ENCODE measurements around the gene LAMC1.

The LAMC1 gene

DNA sequence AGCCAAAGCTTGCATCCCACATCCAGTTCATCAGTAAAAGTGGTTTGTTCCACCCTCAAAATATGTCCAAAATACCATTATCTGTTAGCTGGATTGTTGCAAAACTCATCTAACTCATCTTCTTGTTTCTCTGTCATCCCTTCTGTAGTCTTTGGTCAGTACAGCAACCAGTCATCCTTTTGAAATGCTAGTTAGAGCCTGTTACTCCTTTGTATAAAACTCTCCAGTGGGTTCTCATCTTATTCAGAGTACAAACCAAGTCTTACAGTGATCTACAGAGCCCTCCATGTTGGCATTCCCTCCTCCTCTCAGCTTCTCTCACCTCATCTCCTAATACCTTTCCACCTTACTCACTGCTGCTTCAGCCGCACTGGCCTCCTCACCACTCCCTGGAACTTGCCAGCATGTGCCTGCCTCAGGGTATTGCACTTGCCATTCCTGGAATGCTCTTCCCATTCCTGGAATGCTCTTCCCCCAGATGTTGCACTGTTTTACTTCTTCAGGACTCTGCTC lies 70.6 kb downstream of the LAMC1 start (continued):
- TF ChIP-seq, protein P1, sequence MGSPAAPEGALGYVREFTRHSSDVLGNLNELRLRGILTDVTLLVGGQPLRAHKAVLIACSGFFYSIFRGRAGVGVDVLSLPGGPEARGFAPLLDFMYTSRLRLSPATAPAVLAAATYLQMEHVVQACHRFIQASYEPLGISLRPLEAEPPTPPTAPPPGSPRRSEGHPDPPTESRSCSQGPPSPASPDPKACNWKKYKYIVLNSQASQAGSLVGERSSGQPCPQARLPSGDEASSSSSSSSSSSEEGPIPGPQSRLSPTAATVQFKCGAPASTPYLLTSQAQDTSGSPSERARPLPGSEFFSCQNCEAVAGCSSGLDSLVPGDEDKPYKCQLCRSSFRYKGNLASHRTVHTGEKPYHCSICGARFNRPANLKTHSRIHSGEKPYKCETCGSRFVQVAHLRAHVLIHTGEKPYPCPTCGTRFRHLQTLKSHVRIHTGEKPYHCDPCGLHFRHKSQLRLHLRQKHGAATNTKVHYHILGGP (tag by site-specific recombination; IDR thresholded peaks at IDR 0.05): peak; percentile 100
- no peak for TF ChIP-seq ZFP37 (tag by site-specific recombination; IDR thresholded peaks at IDR 0.05)
- no peak for TF ChIP-seq ZNF76 (tag by site-specific recombination; IDR thresholded peaks at IDR 0.05; ENCODE audit: borderline replicate concordance, low read depth)

DNA sequence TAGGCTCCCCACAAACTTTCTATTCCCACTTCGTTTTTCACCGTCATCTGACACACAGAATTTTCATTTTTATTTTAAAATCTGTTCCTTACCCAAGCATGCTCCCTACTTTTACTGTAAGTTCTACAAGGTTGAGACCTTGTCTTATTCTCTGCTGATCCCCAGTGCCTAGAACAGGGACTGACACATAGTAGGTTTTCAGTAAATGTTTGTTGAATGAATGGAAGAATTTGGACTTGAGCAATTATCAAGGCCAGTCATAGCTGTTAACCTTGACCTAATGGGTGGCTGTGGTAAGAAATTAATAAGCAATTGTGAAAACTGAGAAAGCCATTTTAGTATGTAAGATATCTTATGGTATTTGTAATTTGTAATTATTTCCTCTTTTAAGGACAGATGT lies 71.1 kb downstream of the LAMC1 start:
- Histone ChIP-seq H3K9me3 (ENCODE audit: control insufficient read depth, insufficient read depth, low read depth, low read length) (no peaks in the 10 kb centered on the region), H3K4me1 (ENCODE audit: control insufficient read depth, insufficient read depth, low read length) (peaks cover 12% of the 10 kb centered on the region), H3K27ac (ENCODE audit: extremely low read depth, low read depth, low read length) (no peak overlapping the region), H3K36me3 (ENCODE audit: control insufficient read depth in 2 of 2, insufficient read depth in 1 of 2, low read length in 2 of 2) (no peaks in the 10 kb centered on the region), H3K4me3 (ENCODE audit: low read depth, low read length) (no peak overlapping the region)
- ChIA-PET CTCF (interaction anchor here (1.4 to 1.9 kb wide), 2 partner anchors 131 to 140 kb away, joined by 4 to 7 read pairs; no protein-coding TSS in a partner anchor), POLR2A (no interaction called here)
- TF ChIP-seq MYNN (tag by site-specific recombination; IDR thresholded peaks at IDR 0.05; ENCODE audit: borderline replicate concordance): no peak
- TF ChIP-seq OVOL3 (tag by site-specific recombination; IDR thresholded peaks at IDR 0.05): no peak
- no peak for TF ChIP-seq ZNF704 (tag by site-specific recombination; IDR thresholded peaks at IDR 0.05)
- no peak for TF ChIP-seq ZNF488 (tag by site-specific recombination; IDR thresholded peaks at IDR 0.05)
- TF ChIP-seq PATZ1 (tag by site-specific recombination; IDR thresholded peaks at IDR 0.05): no peak
- TF ChIP-seq, protein P2, sequence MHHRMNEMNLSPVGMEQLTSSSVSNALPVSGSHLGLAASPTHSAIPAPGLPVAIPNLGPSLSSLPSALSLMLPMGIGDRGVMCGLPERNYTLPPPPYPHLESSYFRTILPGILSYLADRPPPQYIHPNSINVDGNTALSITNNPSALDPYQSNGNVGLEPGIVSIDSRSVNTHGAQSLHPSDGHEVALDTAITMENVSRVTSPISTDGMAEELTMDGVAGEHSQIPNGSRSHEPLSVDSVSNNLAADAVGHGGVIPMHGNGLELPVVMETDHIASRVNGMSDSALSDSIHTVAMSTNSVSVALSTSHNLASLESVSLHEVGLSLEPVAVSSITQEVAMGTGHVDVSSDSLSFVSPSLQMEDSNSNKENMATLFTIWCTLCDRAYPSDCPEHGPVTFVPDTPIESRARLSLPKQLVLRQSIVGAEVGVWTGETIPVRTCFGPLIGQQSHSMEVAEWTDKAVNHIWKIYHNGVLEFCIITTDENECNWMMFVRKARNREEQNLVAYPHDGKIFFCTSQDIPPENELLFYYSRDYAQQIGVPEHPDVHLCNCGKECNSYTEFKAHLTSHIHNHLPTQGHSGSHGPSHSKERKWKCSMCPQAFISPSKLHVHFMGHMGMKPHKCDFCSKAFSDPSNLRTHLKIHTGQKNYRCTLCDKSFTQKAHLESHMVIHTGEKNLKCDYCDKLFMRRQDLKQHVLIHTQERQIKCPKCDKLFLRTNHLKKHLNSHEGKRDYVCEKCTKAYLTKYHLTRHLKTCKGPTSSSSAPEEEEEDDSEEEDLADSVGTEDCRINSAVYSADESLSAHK (tag by site-specific recombination; IDR thresholded peaks at IDR 0.05): no peak
- TF ChIP-seq GLI4 (tag by site-specific recombination; IDR thresholded peaks at IDR 0.05): no peak

GRCh38 chr1:183096351-183096750 lies 73.1 kb downstream of the LAMC1 start:
- POLR2A ChIA-PET: no interaction called here
- Histone ChIP-seq H3K4me1 (ENCODE audit: control insufficient read depth, insufficient read depth, low read length) (no peaks in the 10 kb centered on the region), H3K4me3 (ENCODE audit: low read depth, low read length) (no peak overlapping the region), H3K36me3 (ENCODE audit: control insufficient read depth in 2 of 2, insufficient read depth in 1 of 2, low read length in 2 of 2) (no peaks in the 10 kb centered on the region), H3K9me3 (ENCODE audit: control insufficient read depth, insufficient read depth, low read depth, low read length) (no peaks in the 10 kb centered on the region), H3K27ac (ENCODE audit: extremely low read depth, low read depth, low read length) (no peak overlapping the region)
- no peak for TF ChIP-seq ZXDB (tag by site-specific recombination; IDR thresholded peaks at IDR 0.05)
- TF ChIP-seq ZFP37 (tag by site-specific recombination; IDR thresholded peaks at IDR 0.05): no peak
- TF ChIP-seq ZNF555 (tag by site-specific recombination; conservative IDR thresholded peaks at IDR 0.05): no peak
- no peak for TF ChIP-seq ZNF426 (tag by site-specific recombination; IDR thresholded peaks at IDR 0.05)
- TF ChIP-seq IKZF3 (tag by site-specific recombination; IDR thresholded peaks at IDR 0.05): no peak
- no peak for TF ChIP-seq ZNF169 (tag by site-specific recombination; IDR thresholded peaks at IDR 0.05)
- TF ChIP-seq ZNF626 (tag by site-specific recombination; IDR thresholded peaks at IDR 0.05): no peak
- TF ChIP-seq ZNF335 (tag by site-specific recombination; conservative IDR thresholded peaks at IDR 0.05): no peak
- TF ChIP-seq ZNF530 (tag by site-specific recombination; IDR thresholded peaks at IDR 0.05; ENCODE audit: low read depth): no peak
- TF ChIP-seq, protein P3, sequence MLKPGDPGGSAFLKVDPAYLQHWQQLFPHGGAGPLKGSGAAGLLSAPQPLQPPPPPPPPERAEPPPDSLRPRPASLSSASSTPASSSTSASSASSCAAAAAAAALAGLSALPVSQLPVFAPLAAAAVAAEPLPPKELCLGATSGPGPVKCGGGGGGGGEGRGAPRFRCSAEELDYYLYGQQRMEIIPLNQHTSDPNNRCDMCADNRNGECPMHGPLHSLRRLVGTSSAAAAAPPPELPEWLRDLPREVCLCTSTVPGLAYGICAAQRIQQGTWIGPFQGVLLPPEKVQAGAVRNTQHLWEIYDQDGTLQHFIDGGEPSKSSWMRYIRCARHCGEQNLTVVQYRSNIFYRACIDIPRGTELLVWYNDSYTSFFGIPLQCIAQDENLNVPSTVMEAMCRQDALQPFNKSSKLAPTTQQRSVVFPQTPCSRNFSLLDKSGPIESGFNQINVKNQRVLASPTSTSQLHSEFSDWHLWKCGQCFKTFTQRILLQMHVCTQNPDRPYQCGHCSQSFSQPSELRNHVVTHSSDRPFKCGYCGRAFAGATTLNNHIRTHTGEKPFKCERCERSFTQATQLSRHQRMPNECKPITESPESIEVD (tag by site-specific recombination; IDR thresholded peaks at IDR 0.05): no peak
- TF ChIP-seq, protein P4, sequence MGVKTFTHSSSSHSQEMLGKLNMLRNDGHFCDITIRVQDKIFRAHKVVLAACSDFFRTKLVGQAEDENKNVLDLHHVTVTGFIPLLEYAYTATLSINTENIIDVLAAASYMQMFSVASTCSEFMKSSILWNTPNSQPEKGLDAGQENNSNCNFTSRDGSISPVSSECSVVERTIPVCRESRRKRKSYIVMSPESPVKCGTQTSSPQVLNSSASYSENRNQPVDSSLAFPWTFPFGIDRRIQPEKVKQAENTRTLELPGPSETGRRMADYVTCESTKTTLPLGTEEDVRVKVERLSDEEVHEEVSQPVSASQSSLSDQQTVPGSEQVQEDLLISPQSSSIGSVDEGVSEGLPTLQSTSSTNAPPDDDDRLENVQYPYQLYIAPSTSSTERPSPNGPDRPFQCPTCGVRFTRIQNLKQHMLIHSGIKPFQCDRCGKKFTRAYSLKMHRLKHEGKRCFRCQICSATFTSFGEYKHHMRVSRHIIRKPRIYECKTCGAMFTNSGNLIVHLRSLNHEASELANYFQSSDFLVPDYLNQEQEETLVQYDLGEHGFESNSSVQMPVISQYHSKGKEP (tag by site-specific recombination; IDR thresholded peaks at IDR 0.05): no peak
- TF ChIP-seq HOXA7 (CRISPR knock-in tag; IDR thresholded peaks at IDR 0.05; ENCODE audit: borderline replicate concordance): no peak
- TF ChIP-seq ZNF239 (tag by site-specific recombination; IDR thresholded peaks at IDR 0.05): no peak
- CTCF ChIA-PET: interaction anchor here (0.6 kb wide), 1 partner anchor 77 kb away, joined by 4 read pairs; no protein-coding TSS in a partner anchor

Measured in HEK293 (cell line).